Measurements from ENCODE around the gene ABL2.

DNA sequence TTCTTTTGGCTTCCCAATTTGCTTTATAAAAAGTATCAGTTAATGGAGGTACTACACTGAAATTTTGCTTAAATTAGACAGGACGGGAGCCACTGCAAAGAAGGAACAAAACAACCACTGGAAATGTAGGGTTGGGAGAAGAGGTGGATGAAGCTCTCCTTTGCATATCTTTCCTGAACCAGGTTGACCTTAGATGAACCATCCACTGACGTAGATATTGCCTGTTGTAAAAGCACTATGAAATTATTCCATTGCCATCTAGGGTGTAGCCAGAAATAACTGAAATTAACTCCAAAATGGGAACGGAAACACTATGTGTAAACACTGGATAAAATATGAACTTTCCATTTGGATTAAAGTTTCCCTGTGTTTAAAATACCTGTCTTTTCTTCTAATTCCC is 1.2 kb upstream of the ABL2 start:
- TF ChIP-seq, protein P1, sequence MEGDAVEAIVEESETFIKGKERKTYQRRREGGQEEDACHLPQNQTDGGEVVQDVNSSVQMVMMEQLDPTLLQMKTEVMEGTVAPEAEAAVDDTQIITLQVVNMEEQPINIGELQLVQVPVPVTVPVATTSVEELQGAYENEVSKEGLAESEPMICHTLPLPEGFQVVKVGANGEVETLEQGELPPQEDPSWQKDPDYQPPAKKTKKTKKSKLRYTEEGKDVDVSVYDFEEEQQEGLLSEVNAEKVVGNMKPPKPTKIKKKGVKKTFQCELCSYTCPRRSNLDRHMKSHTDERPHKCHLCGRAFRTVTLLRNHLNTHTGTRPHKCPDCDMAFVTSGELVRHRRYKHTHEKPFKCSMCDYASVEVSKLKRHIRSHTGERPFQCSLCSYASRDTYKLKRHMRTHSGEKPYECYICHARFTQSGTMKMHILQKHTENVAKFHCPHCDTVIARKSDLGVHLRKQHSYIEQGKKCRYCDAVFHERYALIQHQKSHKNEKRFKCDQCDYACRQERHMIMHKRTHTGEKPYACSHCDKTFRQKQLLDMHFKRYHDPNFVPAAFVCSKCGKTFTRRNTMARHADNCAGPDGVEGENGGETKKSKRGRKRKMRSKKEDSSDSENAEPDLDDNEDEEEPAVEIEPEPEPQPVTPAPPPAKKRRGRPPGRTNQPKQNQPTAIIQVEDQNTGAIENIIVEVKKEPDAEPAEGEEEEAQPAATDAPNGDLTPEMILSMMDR (IDR thresholded peaks at IDR 0.05): no peak
- TF ChIP-seq EP300 (IDR thresholded peaks at IDR 0.05) (no peak), POLR2A (IDR thresholded peaks at IDR 0.05) (no peak), POLR2AphosphoS5 (IDR thresholded peaks at IDR 0.05) (no peak)
